NCI-H2029 treated with DMSO at 0.1 percent for 48 hours (cell line): Measurements from ENCODE around the gene LIN9.
"Not testable (repeated sequence)": the region's sequence is repeated elsewhere in the genome, so short reads cannot be mapped to it uniquely, and the experiment has no call there.

Source experiments
- DNase-seq: peaks from one replicate; lab custom pipeline; 2025; lab: John Stamatoyannopoulos, UW

LIN9 gene

GRCh38 chr1:226272233-226272902, 36.6 kb downstream of the LIN9 start:
- DNase-seq = not testable (repeated sequence)

GRCh38 chr1:226268421-226269124, 40.4 kb downstream of the LIN9 start:
- DNase-seq = no peak

- no peak for DNase-seq
Observed at GRCh38 chr1:226261818-226262217, 47.1 kb downstream of the LIN9 start.

GRCh38 chr1:226255380-226255779, 53.6 kb downstream of the LIN9 start:
- no peak for DNase-seq

GRCh38 chr1:226253933-226254332, 55.0 kb downstream of the LIN9 start:
- no peak for DNase-seq

- DNase-seq = not testable (repeated sequence)
Observed at GRCh38 chr1:226252841-226253240, 56.1 kb downstream of the LIN9 start.

- no peak for DNase-seq
Observed at GRCh38 chr1:226250511-226250910, 58.5 kb downstream of the LIN9 start.

GRCh38 chr1:226248796-226249195, 60.2 kb downstream of the LIN9 start:
- no peak for DNase-seq

- no peak for DNase-seq
Observed at GRCh38 chr1:226248091-226248490, 60.9 kb downstream of the LIN9 start.

- DNase-seq = no peak
Observed at GRCh38 chr1:226239421-226239820, 69.5 kb downstream of the LIN9 start.

GRCh38 chr1:226236826-226237225, 72.1 kb downstream of the LIN9 start:
- DNase-seq = no peak

- no peak for DNase-seq
Observed at GRCh38 chr1:226233806-226234205, 75.2 kb downstream of the LIN9 start.

- no peak for DNase-seq
Observed at GRCh38 chr1:226233293-226233692, 75.7 kb downstream of the LIN9 start.

GRCh38 chr1:226226601-226227000, 82.4 kb downstream of the LIN9 start:
- DNase-seq = no peak

GRCh38 chr1:226223786-226224244, 85.1 kb downstream of the LIN9 start:
- DNase-seq = no peak

GRCh38 chr1:226223157-226223785, 85.7 kb downstream of the LIN9 start, which contains the start of gene MIXL1:
Gene MIXL1, plus strand, starts transcription at chr1:226223664. Its CDS starts 18 bp downstream, at chr1:226223682.
- DNase-seq = no peak

GRCh38 chr1:226222686-226223085, 86.3 kb downstream of the LIN9 start:
- no peak for DNase-seq

- DNase-seq = no peak
Observed at GRCh38 chr1:226220473-226221189, 88.3 kb downstream of the LIN9 start.

- DNase-seq = no peak
Observed at GRCh38 chr1:226217273-226217672, 91.7 kb downstream of the LIN9 start.

- no peak for DNase-seq
Observed at GRCh38 chr1:226216056-226216455, 92.9 kb downstream of the LIN9 start.

GRCh38 chr1:226215239-226215638, 93.7 kb downstream of the LIN9 start:
- no peak for DNase-seq

GRCh38 chr1:226212545-226212944, 96.4 kb downstream of the LIN9 start:
- no peak for DNase-seq
